Medulla oblongata (tissue), 1 donor: Measurements from ENCODE around the gene KRT83.
"Not testable (repeated sequence)": the region's sequence is repeated elsewhere in the genome, so short reads cannot be mapped to it uniquely, and the experiment has no call there.

Experiments
- DNase-seq: peaks from one replicate; pipeline ENCODE4 v3.0.0-alpha.2; 2015; ENCODE audit errors: extremely low spot score

Gene KRT83

DNA sequence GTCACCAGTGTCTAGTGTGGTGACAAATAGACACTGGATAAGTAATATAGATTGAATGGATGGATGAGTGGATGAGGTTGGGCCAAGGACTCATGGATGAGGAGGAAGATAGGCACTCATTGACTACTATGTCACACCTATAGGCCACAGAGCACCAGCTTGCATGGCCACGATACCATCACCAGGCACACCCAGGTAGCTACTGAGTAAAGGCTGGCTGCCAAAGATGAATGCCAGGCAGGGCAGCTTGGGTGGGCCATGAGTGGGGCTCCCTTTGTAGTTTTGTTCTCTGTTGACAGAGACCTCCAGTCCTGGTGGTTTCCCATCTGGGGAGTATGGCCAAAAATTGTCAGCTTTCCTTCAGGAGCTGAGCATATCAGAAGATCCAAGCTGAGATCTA lies 11.2 kb upstream of the KRT83 start:
- DNase-seq, result no peak

GRCh38 chr12:52331833-52332232 lies 10.6 kb upstream of the KRT83 start:
- DNase-seq, result no peak

DNA sequence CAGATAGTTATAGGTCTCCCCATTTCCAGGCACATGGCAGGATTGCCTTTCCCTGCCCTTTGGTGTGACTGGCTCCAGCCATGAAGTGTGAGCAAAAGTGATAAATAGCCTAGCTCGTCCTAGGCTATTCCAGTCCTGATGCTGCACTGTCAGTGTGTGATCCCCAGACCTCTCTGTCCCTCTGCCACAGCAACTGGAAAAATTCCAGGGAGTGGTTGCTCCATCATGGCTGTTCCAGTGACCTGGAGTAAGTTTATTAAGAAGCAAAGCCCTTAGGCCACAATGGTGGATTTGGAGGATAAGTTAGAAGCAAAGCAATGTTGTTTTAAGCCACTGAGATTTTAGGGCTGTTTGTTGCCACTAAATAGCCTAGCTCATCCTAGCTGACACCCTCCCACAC lies 9.8 kb upstream of the KRT83 start:
- no peak for DNase-seq

GRCh38 chr12:52327830-52328500 lies 6.8 kb upstream of the KRT83 start:
- no peak for DNase-seq

DNA sequence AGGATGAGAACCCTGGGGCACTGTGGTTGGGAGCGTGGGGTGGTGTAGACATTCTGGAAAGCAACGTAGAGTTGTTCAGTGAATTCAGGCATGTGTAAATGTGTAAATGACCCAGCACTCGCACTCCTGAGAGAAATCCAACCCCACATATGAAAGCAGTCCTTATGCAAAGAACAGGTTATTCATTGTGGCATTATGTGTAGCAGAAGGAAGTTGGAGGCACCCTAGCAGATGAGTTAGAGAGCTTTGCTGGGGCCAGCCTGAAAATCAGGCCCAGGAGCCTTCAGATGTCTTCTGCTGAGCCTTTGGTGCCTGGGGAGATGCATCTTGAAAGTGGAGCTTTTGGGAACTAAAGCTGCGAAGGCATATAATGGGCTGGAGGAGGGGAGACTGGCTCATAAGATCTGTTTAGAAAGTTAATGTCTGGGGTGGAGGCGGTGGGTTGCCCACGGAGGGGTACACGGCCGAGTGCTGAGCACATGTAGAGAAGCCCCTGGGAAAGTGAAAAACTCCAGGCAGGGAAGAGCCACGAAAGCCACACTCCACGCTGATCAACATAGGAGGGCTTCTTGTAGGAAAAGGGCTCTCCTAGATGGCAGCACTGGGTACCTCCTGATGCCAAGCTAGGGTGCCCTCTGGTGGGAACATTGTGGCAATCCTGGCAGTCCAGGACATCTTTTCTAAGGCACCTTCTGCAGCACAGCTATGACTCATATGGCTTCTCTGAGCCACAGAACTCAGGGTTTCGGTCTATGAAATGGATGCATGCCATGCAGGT lies 6.0 kb upstream of the KRT83 start:
- peak; percentile 89 for DNase-seq

DNA sequence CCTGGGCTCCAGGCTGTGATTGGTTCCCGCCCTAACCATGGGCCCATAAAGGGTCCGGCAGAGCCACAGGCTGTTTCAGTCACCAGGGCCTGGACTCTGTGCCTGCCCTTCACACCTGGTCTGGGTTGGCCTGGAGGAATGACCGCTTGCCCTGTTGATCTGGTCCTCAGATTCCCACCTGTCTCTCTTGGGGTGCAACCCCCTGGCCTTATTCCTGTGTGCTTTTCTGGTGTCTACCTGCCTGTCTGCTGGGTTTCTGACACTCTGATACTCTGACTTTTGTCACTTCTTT lies 2.9 kb upstream of the KRT83 start:
- no peak for DNase-seq

- no peak for DNase-seq
Observed at GRCh38 chr12:52323416-52324152, 2.4 kb upstream of the KRT83 start.

- DNase-seq, result no peak
Observed at GRCh38 chr12:52323001-52323400, 1.8 kb upstream of the KRT83 start.

DNA sequence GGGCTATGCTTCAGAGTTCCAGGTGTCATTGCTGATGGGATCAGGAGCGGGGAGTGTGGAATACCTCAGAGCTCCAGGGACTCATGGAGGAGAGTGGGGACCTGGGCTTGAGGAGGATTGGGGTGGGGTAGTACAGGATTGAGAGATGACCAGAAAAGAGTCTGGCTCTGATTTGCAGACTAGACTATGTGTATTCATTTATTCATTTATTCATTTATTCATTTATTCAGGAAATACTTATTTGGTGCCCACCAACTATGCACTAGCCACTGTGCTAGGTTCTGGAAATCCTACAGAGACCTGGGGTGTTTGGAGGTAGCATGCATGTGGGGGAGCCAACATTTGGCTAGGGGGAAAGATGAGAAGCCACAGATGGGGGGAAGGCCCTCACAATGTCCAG lies 871 bp upstream of the KRT83 start:
- DNase-seq, result no peak

DNA sequence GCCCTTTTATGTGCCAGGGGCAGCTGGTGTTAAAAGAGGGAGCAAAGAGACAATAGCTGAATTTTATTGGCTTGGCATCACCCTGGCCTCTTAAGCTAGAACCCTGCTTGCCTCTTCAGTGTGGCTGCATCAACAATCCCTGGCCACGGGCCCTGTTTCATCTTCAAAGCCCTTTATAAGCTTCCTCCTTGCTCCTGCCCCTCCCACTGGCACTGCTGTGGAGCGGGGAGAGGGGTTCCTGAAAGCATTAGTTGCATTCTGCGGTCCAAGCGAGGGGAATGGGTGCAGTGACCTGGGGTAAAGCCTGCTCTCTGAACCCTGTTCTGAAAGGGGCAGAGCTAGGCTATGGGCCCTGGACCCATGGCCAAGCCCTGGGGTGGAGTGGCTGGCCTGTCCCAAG lies 220 bp upstream of the KRT83 start:
- peak; percentile 72 for DNase-seq

- no peak for DNase-seq
Observed at GRCh38 chr12:52319097-52319496, 2.1 kb downstream of the KRT83 start.

DNA sequence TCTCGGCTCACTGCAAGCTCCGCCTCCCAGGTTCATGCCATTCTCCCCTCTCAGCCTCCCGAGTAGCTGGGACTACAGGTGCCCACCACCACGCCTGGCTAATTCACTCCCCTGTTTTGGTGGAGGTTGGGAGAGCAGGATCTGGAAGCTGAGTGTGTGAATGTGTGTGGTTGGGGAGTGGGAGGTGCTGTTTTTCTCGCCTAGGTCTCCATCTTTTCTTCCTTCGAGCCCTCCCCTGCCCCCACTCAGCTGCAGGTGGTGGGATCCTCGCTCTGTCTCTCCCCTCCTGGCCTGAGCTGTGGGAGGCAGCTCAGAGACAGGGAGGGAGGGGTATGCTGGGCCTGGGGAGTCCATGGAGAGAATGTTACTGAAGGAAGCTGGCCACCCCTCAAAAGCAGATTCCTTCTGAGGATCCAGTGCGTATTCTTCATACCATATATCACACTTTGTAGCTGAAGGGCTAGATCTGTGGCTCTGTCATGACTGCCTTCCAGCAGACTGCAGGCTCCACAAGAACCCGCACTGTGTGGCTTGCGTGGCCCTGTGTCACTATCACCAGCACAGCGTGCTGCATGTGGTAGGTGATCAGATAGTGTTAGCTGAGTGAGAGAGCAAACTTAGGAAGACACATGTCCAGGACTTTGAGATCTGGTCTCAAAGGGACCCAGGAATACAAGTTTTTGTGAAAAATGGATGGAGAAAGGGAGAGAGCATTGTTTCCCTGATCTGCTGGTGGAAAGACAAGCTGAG lies 2.8 kb downstream of the KRT83 start:
- no peak for DNase-seq

- DNase-seq, result no peak
Observed at GRCh38 chr12:52317468-52318052, 3.6 kb downstream of the KRT83 start.

- DNase-seq, result no peak
Observed at GRCh38 chr12:52316701-52317100, 4.5 kb downstream of the KRT83 start.

DNA sequence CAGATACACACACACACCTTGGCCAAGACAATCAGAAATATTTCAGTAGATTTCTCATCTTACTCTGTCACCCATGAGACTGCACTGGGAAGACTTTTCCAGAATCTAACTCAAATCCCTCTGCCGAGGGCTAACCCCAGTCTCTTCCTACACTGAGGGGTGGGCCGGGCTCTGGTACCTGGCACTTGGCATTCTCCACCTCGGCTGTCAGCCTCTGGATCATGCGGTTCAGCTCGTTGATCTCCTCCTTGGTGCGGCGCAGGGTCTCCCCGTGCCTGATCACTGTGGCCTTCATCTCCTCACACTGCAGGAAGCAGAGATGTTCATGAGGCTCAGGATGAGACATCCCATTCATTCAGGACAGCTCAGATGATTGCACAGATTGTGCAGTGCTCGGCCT lies 4.9 kb downstream of the KRT83 start:
- DNase-seq, result no peak

- DNase-seq, result not testable (repeated sequence)
Observed at GRCh38 chr12:52315721-52316120, 5.5 kb downstream of the KRT83 start.

GRCh38 chr12:52314511-52314910 lies 6.7 kb downstream of the KRT83 start:
- DNase-seq, result no peak

- DNase-seq, result no peak
Observed at GRCh38 chr12:52313926-52314325, 7.3 kb downstream of the KRT83 start.

DNA sequence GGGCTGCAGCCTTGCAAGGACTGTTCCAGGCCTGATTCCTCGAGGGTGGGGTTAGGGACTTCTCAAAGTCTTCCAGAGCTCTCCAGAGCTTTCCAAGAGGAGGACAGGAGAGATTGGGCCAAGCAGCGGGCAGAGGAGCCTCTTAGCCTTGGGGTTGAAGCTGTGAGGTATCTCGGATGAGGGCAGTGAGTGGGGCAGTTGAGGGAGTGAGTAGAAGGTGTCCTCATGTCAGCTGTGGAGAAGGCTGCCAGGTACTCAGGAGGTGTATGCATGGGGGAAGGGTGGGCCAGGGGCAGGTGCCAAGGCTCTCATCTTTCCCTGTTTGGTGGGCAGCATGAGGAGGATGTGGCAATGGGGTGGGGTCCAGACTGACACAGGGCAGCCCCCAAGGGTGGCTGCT lies 7.7 kb downstream of the KRT83 start:
- no peak for DNase-seq

- no peak for DNase-seq
Observed at GRCh38 chr12:52312086-52312485, 9.1 kb downstream of the KRT83 start.

GRCh38 chr12:52311285-52311648 lies 9.9 kb downstream of the KRT83 start:
- DNase-seq, result no peak
